PFSK-1 (cell line): ENCODE results near the gene PGBD5.

Experiments used
- FOXP2 ChIP-seq: optimal IDR thresholded peaks from 2 replicates; pipeline ENCODE3; 2011; ENCODE audit warnings: borderline replicate concordance, control low read depth, inconsistent platforms; ENCODE audit not compliant: insufficient read depth; ENCODE audit errors: extremely low read length, extremely low read depth
- POLR2AphosphoS5 ChIP-seq: IDR thresholded peaks from 2 replicates; pipeline ENCODE4 v1.6.1; 2012; ENCODE audit warnings: low read depth, mild to moderate bottlenecking, control low read depth, low read length, moderate library complexity
- TAF1 ChIP-seq: IDR thresholded peaks from 2 replicates; pipeline ENCODE4 v1.6.1; 2012; ENCODE audit warnings: low read length, control low read depth, borderline replicate concordance; ENCODE audit not compliant: insufficient read depth
- TF ChIP-seq, protein P1 (sequence below), 2 experiments: IDR thresholded peaks; 2 replicates each; pipeline versions ENCODE4 v1.6.1 to v1.8.0; 2011 to 2012; ENCODE audit warnings: low read depth in 2 of 2, low read length in 2 of 2, control low read depth in 1 of 2, inconsistent platforms in 1 of 2, mild to moderate bottlenecking in 1 of 2, moderate library complexity in 1 of 2; ENCODE audit not compliant: insufficient read depth in 1 of 2

DNA sequence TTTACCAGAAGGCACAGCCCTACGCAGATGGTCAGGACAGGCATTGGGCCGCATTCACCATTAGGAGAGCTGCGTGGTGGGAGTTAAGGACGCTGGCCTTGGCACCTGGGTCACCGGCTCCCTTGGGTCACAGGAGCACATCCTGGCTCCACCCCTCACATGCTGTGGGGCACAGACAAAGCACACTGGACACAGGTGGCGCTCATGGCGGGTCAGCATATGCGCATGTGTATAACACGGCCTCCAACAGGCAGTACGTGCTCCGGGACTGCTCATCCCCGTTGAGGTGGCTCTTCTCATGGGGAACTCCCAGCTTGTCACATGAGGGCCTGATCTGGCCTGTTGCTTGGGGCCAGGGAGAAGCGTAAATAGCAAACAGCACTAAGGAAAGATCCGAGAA lies 25.0 kb downstream of the PGBD5 start:
- TF ChIP-seq FOXP2 (no peak), TAF1 (no peak), POLR2AphosphoS5 (no peak)
- TF ChIP-seq, protein P1, sequence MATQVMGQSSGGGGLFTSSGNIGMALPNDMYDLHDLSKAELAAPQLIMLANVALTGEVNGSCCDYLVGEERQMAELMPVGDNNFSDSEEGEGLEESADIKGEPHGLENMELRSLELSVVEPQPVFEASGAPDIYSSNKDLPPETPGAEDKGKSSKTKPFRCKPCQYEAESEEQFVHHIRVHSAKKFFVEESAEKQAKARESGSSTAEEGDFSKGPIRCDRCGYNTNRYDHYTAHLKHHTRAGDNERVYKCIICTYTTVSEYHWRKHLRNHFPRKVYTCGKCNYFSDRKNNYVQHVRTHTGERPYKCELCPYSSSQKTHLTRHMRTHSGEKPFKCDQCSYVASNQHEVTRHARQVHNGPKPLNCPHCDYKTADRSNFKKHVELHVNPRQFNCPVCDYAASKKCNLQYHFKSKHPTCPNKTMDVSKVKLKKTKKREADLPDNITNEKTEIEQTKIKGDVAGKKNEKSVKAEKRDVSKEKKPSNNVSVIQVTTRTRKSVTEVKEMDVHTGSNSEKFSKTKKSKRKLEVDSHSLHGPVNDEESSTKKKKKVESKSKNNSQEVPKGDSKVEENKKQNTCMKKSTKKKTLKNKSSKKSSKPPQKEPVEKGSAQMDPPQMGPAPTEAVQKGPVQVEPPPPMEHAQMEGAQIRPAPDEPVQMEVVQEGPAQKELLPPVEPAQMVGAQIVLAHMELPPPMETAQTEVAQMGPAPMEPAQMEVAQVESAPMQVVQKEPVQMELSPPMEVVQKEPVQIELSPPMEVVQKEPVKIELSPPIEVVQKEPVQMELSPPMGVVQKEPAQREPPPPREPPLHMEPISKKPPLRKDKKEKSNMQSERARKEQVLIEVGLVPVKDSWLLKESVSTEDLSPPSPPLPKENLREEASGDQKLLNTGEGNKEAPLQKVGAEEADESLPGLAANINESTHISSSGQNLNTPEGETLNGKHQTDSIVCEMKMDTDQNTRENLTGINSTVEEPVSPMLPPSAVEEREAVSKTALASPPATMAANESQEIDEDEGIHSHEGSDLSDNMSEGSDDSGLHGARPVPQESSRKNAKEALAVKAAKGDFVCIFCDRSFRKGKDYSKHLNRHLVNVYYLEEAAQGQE (IDR thresholded peaks at IDR 0.05; ENCODE audit: insufficient read depth in 1 of 2, low read depth in 2 of 2, low read length in 2 of 2), result no peak
